HepG2 (cell line): ENCODE results near the gene STIM1. TPM values are rescaled to one million over a fixed set of nuclear protein-coding genes. Genes with fewer than 3 reads are reported as not detected.
A peak's percentile ranks its signal among the peaks of the same experiment; 100 is the strongest.

Experiments used
- BCL3 ChIP-seq: sonication (generic); formaldehyde crosslinking; IDR thresholded peaks from 2 replicates; pipeline ENCODE4 v1.5.1; 2020; ENCODE audit warnings: mild to moderate bottlenecking, missing genetic modification reagents, moderate library complexity
- CBX2 ChIP-seq, 2 experiments: fragments of 200-600 bp in 1 of 2; sonication (generic); formaldehyde crosslinking in 1 of 2; IDR thresholded peaks; 2 replicates each; pipeline versions ENCODE4 v1.7.0 to v1.8.1; 2018 to 2022; ENCODE audit warnings: low read depth in 2 of 2, low read length in 1 of 2, mild to moderate bottlenecking in 1 of 2, missing genetic modification reagents in 1 of 2
- HDAC2 ChIP-seq: sonication (generic); formaldehyde crosslinking; IDR thresholded peaks from 2 replicates; pipeline ENCODE4 v1.4.0; 2020; ENCODE audit warnings: missing genetic modification reagents
- ISL2 ChIP-seq: sonication (generic); formaldehyde crosslinking; IDR thresholded peaks from 2 replicates; pipeline ENCODE4 v1.5.0; 2020; ENCODE audit warnings: missing genetic modification reagents
- KLF12 ChIP-seq: sonication (generic); formaldehyde crosslinking; IDR thresholded peaks from 2 replicates; pipeline ENCODE4 v1.4.0; 2020; ENCODE audit warnings: missing genetic modification reagents, borderline replicate concordance
- MYNN ChIP-seq: sonication (generic); formaldehyde crosslinking; IDR thresholded peaks from 2 replicates; pipeline ENCODE4 v1.4.0; 2020; ENCODE audit warnings: mild to moderate bottlenecking, low read depth, missing genetic modification reagents
- PBX2 ChIP-seq: IDR thresholded peaks from 2 replicates; pipeline ENCODE4 v1.6.1; 2016; ENCODE audit warnings: control low read depth
- PITX1 ChIP-seq: sonication (generic); formaldehyde crosslinking; IDR thresholded peaks from 2 replicates; pipeline ENCODE4 v1.5.1; 2020; ENCODE audit warnings: mild to moderate bottlenecking, missing genetic modification reagents
- TCF7L2 ChIP-seq: IDR thresholded peaks from 2 replicates; pipeline ENCODE4 v1.6.1; 2011; ENCODE audit warnings: mild to moderate bottlenecking, low read depth, low read length, moderate library complexity
- ZBTB42 ChIP-seq: sonication (generic); formaldehyde crosslinking; IDR thresholded peaks from 2 replicates; pipeline ENCODE4 v1.5.0; 2020; ENCODE audit warnings: mild to moderate bottlenecking, missing genetic modification reagents
- ZFAT ChIP-seq: sonication (generic); formaldehyde crosslinking; conservative IDR thresholded peaks from 2 replicates; pipeline ENCODE4 v1.8.1; 2023; ENCODE audit warnings: missing genetic modification reagents, inconsistent platforms
- ZFX ChIP-seq: sonication (generic); formaldehyde crosslinking; IDR thresholded peaks from 2 replicates; pipeline ENCODE4 v1.4.0; 2020; ENCODE audit warnings: mild to moderate bottlenecking, low read depth, missing genetic modification reagents, moderate library complexity
- ZKSCAN5 ChIP-seq: sonication (generic); formaldehyde crosslinking; IDR thresholded peaks from 2 replicates; pipeline ENCODE4 v1.5.1; 2020; ENCODE audit warnings: mild to moderate bottlenecking, missing genetic modification reagents
- ZNF205 ChIP-seq: IDR thresholded peaks from 2 replicates; pipeline ENCODE4 v1.6.1; 2018; ENCODE audit warnings: missing biosample characterization, missing genetic modification reagents
- ZNF317 ChIP-seq: sonication (generic); formaldehyde crosslinking; IDR thresholded peaks from 2 replicates; pipeline ENCODE4 v1.5.0; 2020; ENCODE audit warnings: mild to moderate bottlenecking, missing genetic modification reagents
- ZNF674 ChIP-seq: sonication (generic); formaldehyde crosslinking; IDR thresholded peaks from 2 replicates; pipeline ENCODE4 v1.5.0; 2020; ENCODE audit warnings: low read depth, mild to moderate bottlenecking, missing genetic modification reagents
- ZNF746 ChIP-seq: sonication (generic); formaldehyde crosslinking; IDR thresholded peaks from 2 replicates; pipeline ENCODE4 v1.8.0; 2022; ENCODE audit warnings: mild to moderate bottlenecking, missing genetic modification reagents
- ZNF83 ChIP-seq: sonication (generic); formaldehyde crosslinking; IDR thresholded peaks from 2 replicates; pipeline ENCODE4 v1.4.0; 2020; ENCODE audit warnings: missing genetic modification reagents, mild to moderate bottlenecking, borderline replicate concordance
- ZSCAN21 ChIP-seq: sonication (generic); formaldehyde crosslinking; IDR thresholded peaks from 2 replicates; pipeline ENCODE4 v1.8.0; 2022; ENCODE audit warnings: mild to moderate bottlenecking, missing genetic modification reagents, moderate library complexity, borderline replicate concordance
- ZSCAN29 ChIP-seq: sonication (generic); formaldehyde crosslinking; conservative IDR thresholded peaks from 2 replicates; pipeline ENCODE4 v1.4.0; 2020; ENCODE audit warnings: mild to moderate bottlenecking, missing genetic modification reagents
- ZXDC ChIP-seq: sonication (generic); formaldehyde crosslinking; IDR thresholded peaks from 2 replicates; pipeline ENCODE4 v1.5.0; 2020; ENCODE audit warnings: mild to moderate bottlenecking, missing genetic modification reagents
- polyA plus RNA-seq, 8 experiments: library from polyadenylated mRNA; depleted of rRNA in 3 of 8; stranded (reverse) in 7 of 8; unstranded in 1 of 8; fragments of >200 nt; fragmentation: Illumina TruSeq in 4 of 8; extraction: Trizol in 4 of 8; gene quantifications; 2 replicates each; pipeline versions ENCODE4 v1.2.1 to v1.2.3, GENCODE V29; 2011 to 2016; ENCODE audit warnings: low read depth in 4 of 8, missing spikeins in 1 of 8, mixed read lengths in 1 of 8; ENCODE audit not compliant: insufficient read depth in 1 of 8
- total RNA-seq, 5 experiments: library from RNA; depleted of rRNA; stranded (reverse); fragments of >200 nt; fragmentation: Illumina TruSeq; extraction: Trizol; gene quantifications; 2 replicates each; pipeline ENCODE4 v1.2.3, GENCODE V29; 2016; ENCODE audit warnings: low read depth in 1 of 5
- TF ChIP-seq, protein P1 (sequence below): sonication (generic); formaldehyde crosslinking; IDR thresholded peaks from 2 replicates; pipeline ENCODE4 v1.4.0; 2020; ENCODE audit warnings: missing genetic modification reagents

STIM1 gene
- total and polyA plus RNA-seq, 2 of the 13 experiments (the other 11 are each of a cell fraction or from before 2014, with no cell fraction given), result 19.2 to 28.5 TPM

GRCh38 chr11:3854977-3855807 lies at the start of gene STIM1 (continued):
- TF ChIP-seq, protein P1, sequence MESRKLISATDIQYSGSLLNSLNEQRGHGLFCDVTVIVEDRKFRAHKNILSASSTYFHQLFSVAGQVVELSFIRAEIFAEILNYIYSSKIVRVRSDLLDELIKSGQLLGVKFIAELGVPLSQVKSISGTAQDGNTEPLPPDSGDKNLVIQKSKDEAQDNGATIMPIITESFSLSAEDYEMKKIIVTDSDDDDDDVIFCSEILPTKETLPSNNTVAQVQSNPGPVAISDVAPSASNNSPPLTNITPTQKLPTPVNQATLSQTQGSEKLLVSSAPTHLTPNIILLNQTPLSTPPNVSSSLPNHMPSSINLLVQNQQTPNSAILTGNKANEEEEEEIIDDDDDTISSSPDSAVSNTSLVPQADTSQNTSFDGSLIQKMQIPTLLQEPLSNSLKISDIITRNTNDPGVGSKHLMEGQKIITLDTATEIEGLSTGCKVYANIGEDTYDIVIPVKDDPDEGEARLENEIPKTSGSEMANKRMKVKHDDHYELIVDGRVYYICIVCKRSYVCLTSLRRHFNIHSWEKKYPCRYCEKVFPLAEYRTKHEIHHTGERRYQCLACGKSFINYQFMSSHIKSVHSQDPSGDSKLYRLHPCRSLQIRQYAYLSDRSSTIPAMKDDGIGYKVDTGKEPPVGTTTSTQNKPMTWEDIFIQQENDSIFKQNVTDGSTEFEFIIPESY (CRISPR knock-in tag), result peak; percentile 54; the same call in 1 of the 2 replicates
- peak; percentile 59; the same call in 1 of the 2 replicates for TF ChIP-seq PITX1 (CRISPR knock-in tag)
- no peak for TF ChIP-seq ZKSCAN5 (CRISPR knock-in tag)
- peak; percentile 35; the same call in 1 of the 2 replicates for TF ChIP-seq BCL3
- TF ChIP-seq CBX2 (IDR thresholded peaks at IDR 0.05; ENCODE audit: low read depth, low read length), result no peak
- TF ChIP-seq CBX2 (CRISPR knock-in tag; IDR thresholded peaks at IDR 0.05; ENCODE audit: low read depth), result peak; percentile 59; the same call in 1 of the 2 replicates
- no peak for TF ChIP-seq TCF7L2
- no peak for TF ChIP-seq MYNN
- TF ChIP-seq KLF12, result peak; percentile 82; the same call in 1 of the 2 replicates
- TF ChIP-seq ISL2, result peak; percentile 41
- no peak; the same call in 1 of the 2 replicates for TF ChIP-seq ZNF317 (CRISPR knock-in tag)
- no peak; the same call in 1 of the 2 replicates for TF ChIP-seq ZXDC
- no peak for TF ChIP-seq HDAC2
- TF ChIP-seq ZSCAN29 (CRISPR knock-in tag), result no peak
- no peak for TF ChIP-seq ZSCAN21 (CRISPR knock-in tag)
- 0 out of 2 replicates have a peak, but pooled peaks have one; percentile 23 for TF ChIP-seq ZBTB42 (CRISPR knock-in tag)
- 0 out of 2 replicates have a peak, but pooled peaks have one; percentile 18 for TF ChIP-seq ZNF746 (CRISPR knock-in tag)
- peak; percentile 74 for TF ChIP-seq ZFX
- TF ChIP-seq ZNF674 (CRISPR knock-in tag), result no peak
- no peak for TF ChIP-seq ZNF83
- TF ChIP-seq PBX2 (CRISPR knock-in tag), result no peak
- TF ChIP-seq ZNF205 (CRISPR knock-in tag), result 0 out of 2 replicates have a peak, but pooled peaks have one; percentile 37
- TF ChIP-seq ZFAT (CRISPR knock-in tag), result 0 out of 2 replicates have a peak, but pooled peaks have one; percentile 49
